ENCODE measurements around the gene SDF4. TPM values are rescaled to one million over a fixed set of nuclear protein-coding genes. Genes with fewer than 3 reads are reported as not detected.
A peak's percentile ranks its signal among the peaks of the same experiment; 100 is the strongest.

The SDF4 gene
- total RNA-seq, 1 donor from 2014 or later, result 93.8 TPM

GRCh38 chr1:1274931-1275431, 43.2 kb upstream of the SDF4 start:
- Mint-ChIP-seq H3K27me3 (ENCODE audit: low read depth) (no peaks in the 10 kb centered on the region), H3K27ac (ENCODE audit: unreplicated experiment) (peak overlapping the region; percentile 71), H3K9me3 (no peaks in the 10 kb centered on the region), H3K36me3 (ENCODE audit: low read depth) (peaks cover 5% of the 10 kb centered on the region), H3K4me3 (peak overlapping the region; percentile 79), H3K4me1 (peaks cover 34% of the 10 kb centered on the region)
- no peak for DNase-seq (ENCODE audit: low read depth, low spot score)
- no peak for TF ChIP-seq CTCF (conservative IDR thresholded peaks at IDR 0.05)

- Mint-ChIP-seq H3K4me3 (peak overlapping the region; percentile 79), H3K36me3 (ENCODE audit: low read depth) (peaks cover 5% of the 10 kb centered on the region), H3K9me3 (no peaks in the 10 kb centered on the region), H3K27me3 (ENCODE audit: low read depth) (no peaks in the 10 kb centered on the region), H3K27ac (ENCODE audit: unreplicated experiment) (peak overlapping the region; percentile 71), H3K4me1 (peaks cover 34% of the 10 kb centered on the region)
- TF ChIP-seq CTCF (conservative IDR thresholded peaks at IDR 0.05), result no peak
- no peak for DNase-seq (ENCODE audit: low read depth, low spot score)
Measured at GRCh38 chr1:1274299-1274930, 42.6 kb upstream of the SDF4 start.

GRCh38 chr1:1273512-1274298, 41.9 kb upstream of the SDF4 start, which contains the start of gene UBE2J2:
Gene UBE2J2 (minus strand): TSS chr1:1273854. CDS start chr1:1267992, 5,862 bp downstream.
- peak within 1 kb of the TSS; percentile 71 for H3K27ac Mint-ChIP-seq (ENCODE audit: unreplicated experiment)
- no peaks in the 10 kb centered on the region for H3K27me3 Mint-ChIP-seq (ENCODE audit: low read depth)
- peaks cover 34% of the 10 kb centered on the region for H3K4me1 Mint-ChIP-seq
- DNase-seq (ENCODE audit: low read depth, low spot score), result peak; percentile 88
- peak within 1 kb of the TSS; percentile 89 for H3K4me3 Mint-ChIP-seq
- peaks cover 5% of the 10 kb centered on the region for H3K36me3 Mint-ChIP-seq (ENCODE audit: low read depth)
- no peak for TF ChIP-seq CTCF (conservative IDR thresholded peaks at IDR 0.05)
- H3K9me3 Mint-ChIP-seq, result no peaks in the 10 kb centered on the region

GRCh38 chr1:1273209-1273511, 41.4 kb upstream of the SDF4 start:
- no peak for DNase-seq (ENCODE audit: low read depth, low spot score)
- H3K4me3 Mint-ChIP-seq, result peak overlapping the region; percentile 89
- TF ChIP-seq CTCF (conservative IDR thresholded peaks at IDR 0.05), result no peak
- H3K27me3 Mint-ChIP-seq (ENCODE audit: low read depth), result no peaks in the 10 kb centered on the region
- H3K4me1 Mint-ChIP-seq, result peaks cover 34% of the 10 kb centered on the region
- no peaks in the 10 kb centered on the region for H3K9me3 Mint-ChIP-seq
- H3K36me3 Mint-ChIP-seq (ENCODE audit: low read depth), result peaks cover 5% of the 10 kb centered on the region
- peak overlapping the region; percentile 71 for H3K27ac Mint-ChIP-seq (ENCODE audit: unreplicated experiment)

- TF ChIP-seq CTCF (conservative IDR thresholded peaks at IDR 0.05), result no peak
- Mint-ChIP-seq H3K9me3 (no peaks in the 10 kb centered on the region), H3K27ac (ENCODE audit: unreplicated experiment) (peak overlapping the region; percentile 71), H3K4me3 (peak overlapping the region; percentile 89), H3K4me1 (peaks cover 34% of the 10 kb centered on the region), H3K27me3 (ENCODE audit: low read depth) (no peaks in the 10 kb centered on the region), H3K36me3 (ENCODE audit: low read depth) (peaks cover 5% of the 10 kb centered on the region)
- DNase-seq (ENCODE audit: low read depth, low spot score), result no peak
Measured at GRCh38 chr1:1272341-1273208, 40.8 kb upstream of the SDF4 start.
